Lower leg skin (tissue), 3 donors: ENCODE results near the gene KRTAP2-2.

Experiments
- CTCF ChIP-seq, 3 donors: fragments of 450-650 bp; IDR thresholded peaks; one replicate each; pipeline ENCODE4 v1.5.1; 2016; ENCODE audit warnings: antibody characterized with exemption in 3 of 3, mild to moderate bottlenecking in 3 of 3, moderate library complexity in 2 of 3
- POLR2A ChIP-seq, 2 donors: fragments of 450-650 bp; IDR thresholded peaks; one replicate each; pipeline ENCODE4 v1.6.1; 2016 to 2017; ENCODE audit warnings: antibody characterized with exemption in 2 of 2, mild to moderate bottlenecking in 1 of 2, moderate library complexity in 1 of 2

GRCh38 chr17:41010441-41010840 is 44.6 kb downstream of the KRTAP2-2 start:
- TF ChIP-seq CTCF (IDR thresholded peaks at IDR 0.05) (no peak), POLR2A (IDR thresholded peaks at IDR 0.05) (no peak)
